Naive B cell (primary cell): ENCODE results near the gene FHOD3. TPM values are rescaled to one million over a fixed set of nuclear protein-coding genes. Genes with fewer than 3 reads are reported as not detected.

Source experiments
- ATAC-seq, 2 donors: fragments of 150-1000 bp; cut with Tn5 transposase; 2 replicates each; pipeline ENCODE4 v1.10.0; 2021; ENCODE audit warnings: low read depth in 2 of 2, mild to moderate bottlenecking in 2 of 2, moderate library complexity in 2 of 2
- DNase-seq: peaks from one replicate; pipeline ENCODE4 v3.0.0; 2022
- H3K27ac Mint-ChIP-seq, 6 donors: one replicate each; pipeline ENCODE4 v1.8.0; 2020 to 2022; ENCODE audit warnings: mild to moderate bottlenecking in 6 of 6, mixed read lengths in 6 of 6, moderate library complexity in 5 of 6, inconsistent platforms in 2 of 6
- H3K27me3 Mint-ChIP-seq, 3 donors: one replicate each; pipeline ENCODE4 v1.8.0; 2021 to 2022; ENCODE audit warnings: mixed read lengths in 3 of 3, mild to moderate bottlenecking in 1 of 3
- H3K36me3 Mint-ChIP-seq, 2 donors: one replicate each; pipeline ENCODE4 v1.8.0; 2020 to 2022; ENCODE audit warnings: mixed read lengths in 2 of 2, inconsistent platforms in 1 of 2, mild to moderate bottlenecking in 1 of 2
- H3K4me1 Mint-ChIP-seq, 3 donors: one replicate each; pipeline ENCODE4 v1.8.0; 2020 to 2022; ENCODE audit warnings: mixed read lengths in 3 of 3, inconsistent platforms in 1 of 3, mild to moderate bottlenecking in 1 of 3, moderate library complexity in 1 of 3
- H3K4me3 Mint-ChIP-seq, 8 donors: one replicate each; pipeline ENCODE4 v1.8.0; 2020 to 2022; ENCODE audit warnings: mild to moderate bottlenecking in 8 of 8, mixed read lengths in 8 of 8, moderate library complexity in 8 of 8, inconsistent platforms in 2 of 8
- H3K9me3 Mint-ChIP-seq, 7 donors: one replicate each; pipeline ENCODE4 v1.8.0; 2020 to 2022; ENCODE audit warnings: mixed read lengths in 7 of 7, mild to moderate bottlenecking in 5 of 7, inconsistent platforms in 2 of 7, moderate library complexity in 1 of 7
- polyA plus RNA-seq, 6 donors: library from polyadenylated mRNA; unstranded; fragments of 300-500 nt; fragmentation: Illumina TruSeq; gene quantifications; one replicate each; pipeline ENCODE4 v1.2.3, GENCODE V29; 2021; ENCODE audit warnings: low read depth in 6 of 6

The FHOD3 gene
- polyA plus RNA-seq = not detected

DNA sequence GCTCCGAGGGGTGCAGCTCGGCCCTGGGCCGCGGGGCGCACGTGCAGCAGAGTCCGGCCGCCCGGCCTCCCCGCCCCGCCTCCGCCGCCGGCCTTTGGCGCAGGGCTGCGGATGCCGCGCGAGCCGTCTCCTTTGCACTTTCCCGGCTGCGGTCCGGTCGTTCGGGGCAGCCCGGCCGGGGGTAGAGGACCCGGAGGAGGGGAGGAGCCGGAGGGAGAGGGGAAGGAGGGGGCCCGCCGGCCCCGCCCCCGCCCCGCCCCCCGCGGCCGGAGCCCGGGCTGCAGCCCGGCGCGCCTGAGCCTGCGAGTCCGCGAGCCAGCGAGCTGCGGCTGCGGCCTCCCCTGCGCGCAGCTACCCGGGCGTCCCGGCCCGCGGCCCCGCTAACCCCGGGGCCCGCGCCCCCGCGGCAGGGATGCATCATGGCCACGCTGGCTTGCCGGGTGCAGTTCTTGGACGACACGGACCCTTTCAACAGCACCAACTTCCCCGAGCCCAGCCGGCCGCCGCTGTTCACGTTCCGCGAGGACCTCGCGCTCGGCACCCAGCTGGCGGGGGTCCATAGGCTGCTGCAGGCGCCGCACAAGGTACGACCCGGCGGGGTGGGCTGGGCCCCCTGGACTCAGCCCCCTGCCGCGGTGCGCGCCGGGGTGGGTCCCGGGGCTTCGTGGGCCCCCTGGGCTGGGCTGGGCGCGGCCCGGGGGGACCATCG is at the start of gene FHOD3:
TSS of gene FHOD3 (plus strand) at position 297 of the 709 bp plus-strand sequence. CDS start at position 420, 123 bp downstream.
- H3K27ac Mint-ChIP-seq = no peak within 1 kb of the TSS
- H3K4me1 Mint-ChIP-seq = no peaks in the 10 kb centered on the region
- H3K27me3 Mint-ChIP-seq = peaks cover 30 to 32% (median 32%) of the 10 kb centered on the region in 3 donors
- H3K4me3 Mint-ChIP-seq = peak within 1 kb of the TSS in 6 of 8 donors; percentile 44 to 75 (median 58)
- H3K36me3 Mint-ChIP-seq = no peaks in the 10 kb centered on the region
- ATAC-seq (peak; percentile 45 to 46), DNase-seq (no peak)
- H3K9me3 Mint-ChIP-seq = no peaks in the 10 kb centered on the region

DNA sequence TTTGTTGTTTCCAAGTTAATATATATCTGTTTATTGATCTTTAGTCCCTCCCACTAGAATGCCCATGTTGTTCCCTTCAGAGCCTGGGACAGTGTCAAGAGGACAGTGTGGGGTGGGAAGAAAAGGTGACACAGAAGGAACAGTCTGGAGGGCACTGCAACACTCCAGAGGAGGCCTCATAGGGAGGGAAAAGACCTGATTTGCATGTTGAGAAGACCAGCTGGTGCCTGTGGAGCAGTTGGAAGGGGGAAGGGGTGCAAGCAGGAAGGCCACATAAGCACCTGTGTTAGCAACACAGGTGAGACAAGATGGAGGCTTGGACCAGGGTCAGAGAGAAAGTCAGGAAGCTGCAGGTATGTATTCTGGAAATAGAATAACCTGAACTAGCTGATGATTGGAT is 48.1 kb upstream of the FHOD3 start:
- peaks cover 6 to 8% (median 6%) of the 10 kb centered on the region in 3 donors for H3K4me1 Mint-ChIP-seq
- no peak overlapping the region for H3K4me3 Mint-ChIP-seq

DNA sequence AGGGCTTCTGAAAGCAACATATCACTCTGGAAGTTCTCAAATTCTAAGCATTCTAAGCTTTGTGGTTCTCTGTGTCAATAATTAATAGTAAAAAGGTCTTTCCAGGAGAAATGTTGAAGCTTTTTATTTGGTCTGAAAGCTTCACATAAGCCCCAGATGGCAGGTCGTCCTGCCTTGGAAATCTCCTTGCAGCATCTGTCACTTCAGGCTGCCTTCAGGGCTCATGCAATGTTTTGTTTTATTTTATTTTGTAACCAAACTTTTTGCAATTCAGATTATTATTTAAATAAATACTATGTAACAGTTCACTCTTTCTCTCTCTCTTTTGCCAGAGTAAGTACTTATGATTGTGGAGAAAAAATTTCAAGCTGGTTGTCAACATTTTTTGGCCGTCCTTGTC is 46.7 kb upstream of the FHOD3 start:
- peaks cover 30 to 62% (median 44%) of the 10 kb centered on the region in 3 donors for H3K27me3 Mint-ChIP-seq
- H3K9me3 Mint-ChIP-seq = peaks cover 13 to 26% (median 16%) of the 10 kb centered on the region in 7 donors
- no peak for ATAC-seq
- H3K36me3 Mint-ChIP-seq = peaks cover 6 to 26% of the 10 kb centered on the region in 2 donors
- DNase-seq = no peak
- peaks cover 6 to 8% (median 6%) of the 10 kb centered on the region in 3 donors for H3K4me1 Mint-ChIP-seq
- no peak overlapping the region for H3K27ac Mint-ChIP-seq
- no peak overlapping the region for H3K4me3 Mint-ChIP-seq

More for the DNA sequence above, 48.1 kb upstream of the FHOD3 start:
- H3K36me3 Mint-ChIP-seq = peaks cover 6 to 36% of the 10 kb centered on the region in 2 donors
- H3K27ac Mint-ChIP-seq = peak overlapping the region in 1 of 6 donors; percentile 3
- ATAC-seq (no peak), DNase-seq (no peak)
- H3K9me3 Mint-ChIP-seq = peaks cover 17 to 36% (median 27%) of the 10 kb centered on the region in 7 donors
- peaks cover 24 to 70% (median 58%) of the 10 kb centered on the region in 3 donors for H3K27me3 Mint-ChIP-seq

DNA sequence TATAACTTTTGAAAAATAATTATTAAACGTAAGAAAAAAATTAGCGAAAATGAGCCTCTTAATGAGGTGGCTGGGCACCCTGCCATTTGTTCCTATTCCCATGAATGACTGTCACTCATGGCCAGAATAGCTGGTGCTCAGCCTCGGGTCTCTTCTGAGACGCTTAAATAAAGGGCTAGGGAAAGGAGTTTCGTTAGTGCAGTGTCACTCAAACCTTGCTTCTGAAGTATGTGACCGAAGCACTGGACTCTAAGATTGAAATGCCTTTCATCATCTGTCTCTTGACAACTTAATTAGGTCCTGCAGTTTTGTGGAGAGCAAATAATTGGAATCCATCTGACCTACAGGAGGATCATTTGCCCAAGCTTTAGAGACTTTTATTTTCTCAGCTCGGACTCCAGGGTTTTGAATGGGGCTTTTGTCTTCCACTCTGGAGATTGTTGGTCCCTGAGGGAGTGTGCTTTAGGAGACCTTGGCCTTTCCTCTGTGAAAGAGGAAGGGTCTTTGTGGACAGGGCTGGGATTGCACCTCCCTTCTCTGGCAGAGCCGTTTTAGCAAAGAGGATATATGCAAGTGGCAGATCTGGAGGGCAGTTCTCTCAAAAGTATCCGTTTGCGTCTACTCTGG is 42.3 kb upstream of the FHOD3 start:
- no peak overlapping the region for H3K4me3 Mint-ChIP-seq
- peaks cover 0 to 2% (median 0%) of the 10 kb centered on the region in 7 donors for H3K9me3 Mint-ChIP-seq
- no peak for DNase-seq
- no peaks in the 10 kb centered on the region for H3K4me1 Mint-ChIP-seq
- no peak overlapping the region for H3K27ac Mint-ChIP-seq
- peaks cover 23 to 30% (median 26%) of the 10 kb centered on the region in 3 donors for H3K27me3 Mint-ChIP-seq
- ATAC-seq = no peak
- no peaks in the 10 kb centered on the region for H3K36me3 Mint-ChIP-seq

DNA sequence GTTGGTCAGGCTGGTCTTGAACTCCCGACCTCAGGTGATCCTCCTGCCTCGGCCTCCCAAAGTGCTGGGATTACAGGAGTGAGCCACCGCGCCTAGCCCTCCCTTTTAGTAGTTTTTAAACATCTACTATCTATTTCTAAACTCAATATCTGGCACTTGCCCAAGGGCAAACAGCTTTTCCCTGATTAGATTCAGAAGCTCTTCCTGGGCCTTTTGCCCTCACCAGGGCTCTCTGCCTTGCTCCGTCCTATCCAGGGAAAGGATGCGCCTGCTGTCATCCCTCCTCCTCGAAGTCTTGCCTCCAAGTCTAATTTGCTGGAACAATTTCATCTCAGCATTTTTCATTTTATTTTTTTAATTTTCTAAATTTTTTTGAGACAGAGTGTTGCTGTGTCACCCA is 41.4 kb upstream of the FHOD3 start:
- peaks cover 23 to 34% (median 26%) of the 10 kb centered on the region in 3 donors for H3K27me3 Mint-ChIP-seq
- no peak overlapping the region for H3K4me3 Mint-ChIP-seq
- no peaks in the 10 kb centered on the region for H3K4me1 Mint-ChIP-seq
- H3K9me3 Mint-ChIP-seq = peaks cover 0 to 2% (median 0%) of the 10 kb centered on the region in 7 donors
- no peak overlapping the region for H3K27ac Mint-ChIP-seq
- DNase-seq (no peak), ATAC-seq (no peak)
- no peaks in the 10 kb centered on the region for H3K36me3 Mint-ChIP-seq

DNA sequence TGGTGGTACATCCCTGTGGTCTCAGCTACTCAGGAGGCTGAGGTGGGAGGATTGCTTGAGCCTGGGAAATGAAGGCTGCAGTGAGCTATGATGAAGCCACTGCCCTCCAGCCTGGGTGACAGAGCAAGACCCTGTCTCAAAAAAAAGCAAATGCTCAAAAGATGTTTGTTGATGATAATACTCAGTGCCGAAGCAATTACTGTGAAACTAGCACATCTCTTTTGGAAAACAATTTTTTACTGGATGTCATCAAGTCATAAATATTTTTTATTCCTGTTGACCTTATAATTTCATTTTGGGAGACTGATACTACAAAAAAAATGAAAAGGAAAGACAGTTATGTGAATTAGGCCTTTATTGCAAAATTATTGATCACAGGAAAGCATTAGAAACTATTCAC is 34.5 kb upstream of the FHOD3 start:
- Mint-ChIP-seq H3K4me1 (no peaks in the 10 kb centered on the region), H3K9me3 (peaks cover 0 to 2% (median 0%) of the 10 kb centered on the region in 7 donors), H3K4me3 (no peak overlapping the region), H3K36me3 (no peaks in the 10 kb centered on the region), H3K27me3 (peaks cover 8 to 29% (median 18%) of the 10 kb centered on the region in 3 donors), H3K27ac (no peak overlapping the region)
- no peak for ATAC-seq
- no peak for DNase-seq

DNA sequence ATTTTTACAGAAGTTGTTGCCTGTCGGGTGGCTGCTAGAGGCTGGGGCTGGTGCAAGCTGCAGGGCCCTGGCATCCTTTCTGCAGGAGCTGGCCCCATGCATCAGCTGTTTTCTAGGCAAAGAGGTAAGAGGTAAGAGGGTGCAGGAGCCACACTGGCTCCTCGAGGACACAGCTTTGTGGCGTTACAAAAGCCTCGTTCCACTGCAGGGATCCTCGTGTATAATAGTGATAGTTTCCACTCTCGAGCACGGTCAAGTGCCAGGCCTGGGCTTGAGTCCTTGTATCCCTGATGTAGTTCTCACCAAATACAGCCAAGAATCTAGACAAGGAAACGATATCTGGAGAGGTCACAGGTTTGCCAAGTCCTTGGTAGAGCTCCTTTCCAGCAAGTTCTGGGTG is 33.2 kb upstream of the FHOD3 start:
- DNase-seq (no peak), ATAC-seq (no peak)
- peaks cover 0 to 2% (median 0%) of the 10 kb centered on the region in 7 donors for H3K9me3 Mint-ChIP-seq
- no peak overlapping the region for H3K4me3 Mint-ChIP-seq
- no peaks in the 10 kb centered on the region for H3K4me1 Mint-ChIP-seq
- H3K27ac Mint-ChIP-seq = no peak overlapping the region
- peaks cover 9 to 36% (median 22%) of the 10 kb centered on the region in 3 donors for H3K27me3 Mint-ChIP-seq
- H3K36me3 Mint-ChIP-seq = no peaks in the 10 kb centered on the region

DNA sequence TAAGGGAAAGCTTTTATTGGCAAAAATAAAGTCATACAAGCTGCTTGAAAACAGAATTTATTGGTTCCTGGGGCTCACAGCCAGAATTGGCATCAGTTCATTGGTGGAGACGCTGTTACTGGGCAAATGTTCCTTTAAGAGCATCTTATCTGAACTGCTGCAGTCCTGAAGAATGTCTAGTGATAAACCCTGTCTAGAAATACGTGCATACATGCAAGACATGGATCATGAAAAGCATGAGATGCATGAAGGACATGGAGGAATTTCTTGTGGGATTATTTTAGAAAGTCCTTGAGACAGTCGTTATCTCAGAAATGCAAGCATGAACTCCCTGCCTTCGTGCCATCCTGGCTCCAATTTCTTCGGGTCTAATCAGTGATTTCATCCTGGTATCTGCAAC is 32.5 kb upstream of the FHOD3 start:
- Mint-ChIP-seq H3K27me3 (peaks cover 16 to 44% (median 23%) of the 10 kb centered on the region in 3 donors), H3K4me1 (no peaks in the 10 kb centered on the region), H3K27ac (no peak overlapping the region), H3K36me3 (no peaks in the 10 kb centered on the region), H3K9me3 (peaks cover 0 to 2% (median 0%) of the 10 kb centered on the region in 7 donors), H3K4me3 (no peak overlapping the region)
- ATAC-seq (no peak), DNase-seq (no peak)

DNA sequence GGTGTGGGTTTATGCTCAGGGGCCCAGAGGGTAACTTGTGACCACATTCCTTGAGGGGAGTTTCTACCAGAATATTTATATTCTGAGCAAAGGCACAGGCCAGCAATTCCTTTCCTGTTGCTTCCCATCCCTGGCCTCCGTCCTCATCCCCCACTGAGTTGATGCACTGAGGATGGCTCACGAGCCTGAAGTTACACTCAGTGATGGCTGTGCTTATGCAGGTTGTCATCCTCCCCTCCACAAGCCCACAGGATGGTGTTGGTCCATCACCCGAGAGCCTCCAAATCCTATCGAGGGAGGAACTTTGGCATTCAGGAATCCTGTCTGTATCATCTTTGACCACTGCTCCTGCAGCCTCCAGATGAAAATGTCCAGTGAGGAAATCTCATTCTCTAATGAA is 28.4 kb upstream of the FHOD3 start:
- H3K27ac Mint-ChIP-seq = no peak overlapping the region
- H3K4me3 Mint-ChIP-seq = no peak overlapping the region
- ATAC-seq (no peak), DNase-seq (no peak)
- H3K9me3 Mint-ChIP-seq = no peaks in the 10 kb centered on the region
- H3K4me1 Mint-ChIP-seq = no peaks in the 10 kb centered on the region
- H3K36me3 Mint-ChIP-seq = no peaks in the 10 kb centered on the region
- H3K27me3 Mint-ChIP-seq = peaks cover 23 to 43% (median 32%) of the 10 kb centered on the region in 3 donors

DNA sequence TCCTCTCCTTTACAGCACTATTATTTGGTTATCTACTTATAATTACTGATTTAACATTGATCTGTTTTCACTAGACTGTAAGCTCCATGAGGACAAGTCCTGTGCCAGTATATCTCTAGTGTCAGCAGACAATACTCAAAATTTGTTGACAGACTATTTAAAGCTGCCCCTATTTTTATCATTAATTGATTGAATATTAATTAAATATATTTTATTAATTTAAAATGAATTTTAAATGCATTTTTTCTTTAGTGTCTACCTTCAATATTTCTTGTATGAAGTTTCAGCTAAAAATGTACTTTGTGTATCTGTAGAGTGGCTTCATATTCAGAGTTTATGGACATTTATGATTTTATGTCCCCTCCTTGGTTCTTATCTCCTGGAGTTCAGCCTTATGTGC is 26.4 kb upstream of the FHOD3 start:
- H3K4me1 Mint-ChIP-seq = no peaks in the 10 kb centered on the region
- no peaks in the 10 kb centered on the region for H3K9me3 Mint-ChIP-seq
- no peak overlapping the region for H3K27ac Mint-ChIP-seq
- H3K27me3 Mint-ChIP-seq = peaks cover 32 to 55% (median 51%) of the 10 kb centered on the region in 3 donors
- ATAC-seq = no peak
- H3K36me3 Mint-ChIP-seq = no peaks in the 10 kb centered on the region
- DNase-seq = no peak
- no peak overlapping the region for H3K4me3 Mint-ChIP-seq

DNA sequence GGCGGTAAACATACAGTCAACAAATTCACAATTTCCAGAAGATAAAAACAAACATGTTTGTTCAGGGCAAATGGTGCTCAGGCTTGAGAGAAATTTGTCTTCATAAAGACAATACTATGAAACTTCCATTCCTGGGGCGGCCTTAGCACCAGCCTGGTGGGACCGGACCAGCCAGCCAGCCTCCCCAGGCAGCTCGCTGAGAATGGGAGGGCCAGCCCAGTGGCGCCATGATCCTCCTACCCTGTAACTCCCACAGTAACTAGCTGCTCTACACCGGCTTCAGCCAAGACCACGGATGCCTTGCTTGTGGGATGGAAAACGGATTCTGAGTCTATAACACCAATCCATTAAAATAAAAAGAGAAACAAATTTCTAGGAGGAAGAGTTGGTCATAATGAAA is 24.2 kb upstream of the FHOD3 start:
- H3K4me3 Mint-ChIP-seq = no peak overlapping the region
- no peaks in the 10 kb centered on the region for H3K36me3 Mint-ChIP-seq
- no peak for DNase-seq
- no peaks in the 10 kb centered on the region for H3K9me3 Mint-ChIP-seq
- no peaks in the 10 kb centered on the region for H3K4me1 Mint-ChIP-seq
- H3K27ac Mint-ChIP-seq = no peak overlapping the region
- no peak for ATAC-seq
- peaks cover 32 to 63% (median 58%) of the 10 kb centered on the region in 3 donors for H3K27me3 Mint-ChIP-seq

DNA sequence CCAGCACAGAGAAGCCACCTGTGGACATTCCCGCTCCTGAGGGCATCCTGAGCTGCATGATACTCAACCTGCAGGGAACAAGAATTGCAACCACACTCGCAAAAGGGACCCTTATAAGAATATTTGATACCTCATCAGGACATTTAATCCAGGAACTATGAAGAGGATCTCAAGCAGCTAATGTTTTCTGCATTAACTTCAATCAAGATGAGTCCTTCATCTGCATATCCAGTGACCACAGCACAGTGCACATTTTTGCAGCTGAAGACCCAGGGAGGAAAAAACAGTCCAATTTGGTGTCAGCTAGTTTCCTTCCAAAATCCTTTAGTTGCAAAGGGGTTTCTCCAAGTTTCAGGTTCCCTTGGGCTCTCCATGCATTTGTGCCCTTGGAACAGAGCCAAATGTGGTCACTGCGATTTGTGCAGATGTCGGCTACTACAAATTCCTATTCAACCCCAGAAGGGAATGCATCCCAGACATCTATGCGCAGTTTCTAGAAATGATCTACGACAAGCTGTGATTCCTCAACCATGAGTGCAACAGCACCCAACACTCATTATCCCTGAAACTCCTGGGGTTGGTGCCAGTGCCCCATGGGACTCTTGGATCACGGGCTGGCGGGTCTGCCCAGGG is 23.3 kb upstream of the FHOD3 start:
- H3K4me3 Mint-ChIP-seq = no peak overlapping the region
- H3K36me3 Mint-ChIP-seq = no peaks in the 10 kb centered on the region
- no peaks in the 10 kb centered on the region for H3K9me3 Mint-ChIP-seq
- H3K4me1 Mint-ChIP-seq = no peaks in the 10 kb centered on the region
- H3K27me3 Mint-ChIP-seq = peaks cover 29 to 63% (median 56%) of the 10 kb centered on the region in 3 donors
- ATAC-seq = no peak
- no peak for DNase-seq
- H3K27ac Mint-ChIP-seq = no peak overlapping the region

DNA sequence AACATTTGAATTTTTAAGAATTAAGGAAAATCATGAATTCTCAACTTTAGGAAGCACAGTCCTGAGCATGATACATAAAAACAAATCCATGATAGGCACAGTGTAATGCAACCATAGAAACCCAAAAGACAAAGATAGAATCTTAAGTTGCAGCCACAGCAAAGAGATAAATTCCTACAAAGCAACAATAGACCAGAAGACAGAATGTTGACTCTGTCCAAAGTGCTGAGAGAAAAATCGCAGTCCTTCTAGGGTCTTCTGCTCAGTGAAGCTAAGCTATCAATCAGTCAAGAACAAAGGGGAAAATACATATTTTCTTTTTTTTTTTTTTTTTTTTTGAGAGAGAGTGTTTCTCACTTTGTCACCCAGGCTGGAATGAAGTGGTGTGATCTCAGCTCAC is 22.0 kb upstream of the FHOD3 start:
- peaks cover 19 to 56% (median 54%) of the 10 kb centered on the region in 3 donors for H3K27me3 Mint-ChIP-seq
- ATAC-seq = no peak

More for the DNA sequence above, 22.0 kb upstream of the FHOD3 start:
- Mint-ChIP-seq H3K4me3 (no peak overlapping the region), H3K36me3 (no peaks in the 10 kb centered on the region), H3K27ac (no peak overlapping the region), H3K9me3 (no peaks in the 10 kb centered on the region), H3K4me1 (no peaks in the 10 kb centered on the region)
- no peak for DNase-seq
